Spleen (tissue), 11 donors: ENCODE measurements around the gene ATXN7L2. TPM values are rescaled to one million over a fixed set of nuclear protein-coding genes. Genes with fewer than 3 reads are reported as not detected.

Experiments
- DNase-seq: peaks from one replicate; pipeline ENCODE4 v3.0.0-alpha.2; 2020
- H3K27ac ChIP-seq, 8 donors: fragments of 200-600 bp; sonication (generic) in 7 of 8; 1 replicate in 4 of 8; 2 replicates in 4 of 8; pipeline versions ENCODE4 v1.5.0 to v1.8.0; 2016 to 2021; ENCODE audit warnings: inconsistent platforms in 4 of 8, mild to moderate bottlenecking in 4 of 8, moderate library complexity in 1 of 8
- H3K27me3 ChIP-seq, 7 donors: fragments of 200-600 bp; sonication (generic) in 6 of 7; replicated peaks in 1 of 7; 1 replicate in 4 of 7; 2 replicates in 3 of 7; pipeline versions ENCODE4 v1.5.0 to v1.8.0; 2016 to 2021; ENCODE audit warnings: inconsistent platforms in 3 of 7, mild to moderate bottlenecking in 1 of 7
- H3K36me3 ChIP-seq, 6 donors: fragments of 200-600 bp; sonication (generic) in 5 of 6; 1 replicate in 4 of 6; 2 replicates in 2 of 6; pipeline versions ENCODE4 v1.5.0 to v1.8.0; 2016 to 2021; ENCODE audit warnings: inconsistent platforms in 2 of 6
- H3K4me1 ChIP-seq, 6 donors: fragments of 200-600 bp; sonication (generic) in 5 of 6; 1 replicate in 3 of 6; 2 replicates in 3 of 6; pipeline versions ENCODE4 v1.5.0 to v1.8.0; 2016 to 2021; ENCODE audit warnings: inconsistent platforms in 3 of 6
- H3K4me3 ChIP-seq, 8 donors: fragments of 200-600 bp; sonication (generic) in 7 of 8; 1 replicate in 4 of 8; 2 replicates in 4 of 8; pipeline versions ENCODE4 v1.5.0 to v1.8.0; 2016 to 2021; ENCODE audit warnings: inconsistent platforms in 4 of 8, mild to moderate bottlenecking in 4 of 8, moderate library complexity in 2 of 8
- H3K9me3 ChIP-seq, 8 donors: fragments of 200-600 bp; sonication (generic) in 7 of 8; 1 replicate in 4 of 8; 2 replicates in 4 of 8; pipeline versions ENCODE4 v1.5.0 to v1.8.0; 2016 to 2021; ENCODE audit warnings: inconsistent platforms in 4 of 8
- CTCF ChIP-seq, 11 experiments: fragments of 200-600 bp in 7 of 11; fragments of 450-650 bp in 4 of 11; sonication (generic) in 4 of 11; IDR thresholded peaks in 8 of 11; conservative IDR thresholded peaks in 3 of 11; 1 replicate in 7 of 11; 2 replicates in 4 of 11; pipeline versions ENCODE4 v1.4.0 to v1.8.0; 2016 to 2021; ENCODE audit warnings: antibody characterized with exemption in 11 of 11, inconsistent platforms in 4 of 11, mild to moderate bottlenecking in 1 of 11
- POLR2A ChIP-seq, 3 donors: fragments of 450-650 bp; IDR thresholded peaks; one replicate each; pipeline ENCODE4 v1.5.1; 2017; ENCODE audit warnings: antibody characterized with exemption in 3 of 3, mild to moderate bottlenecking in 1 of 3
- POLR2AphosphoS5 ChIP-seq, 3 donors: sonication (generic); formaldehyde crosslinking; IDR thresholded peaks; one replicate each; pipeline ENCODE4 v1.5.1; 2017; ENCODE audit warnings: antibody characterized with exemption in 3 of 3
- WGBS, 5 donors: extraction: QIAGEN DNeasy Blood & Tissue Kit in 3 of 5; methylation state at CpG; one replicate each; pipeline versions ENCODE4 v1.1.5 to v1.1.7; 2013 to 2018; 5-methylcytosine and 5-hydroxymethylcytosine counted together
- intact Hi-C: fragments of 100-400 bp; cut with DNase I; formaldehyde crosslinking; loops from one replicate; pipeline ENCODE4 v1.15.0; 2023; ENCODE audit warnings: low total_unique reads
- polyA plus RNA-seq, 3 donors: library from polyadenylated mRNA; stranded (reverse); fragments of 200-250 nt; gene quantifications; one replicate each; pipeline ENCODE4 v1.2.1, GENCODE V29; 2013
- total RNA-seq, 7 donors: library from RNA; depleted of rRNA in 3 of 7; stranded (reverse); fragments of >200 nt in 3 of 7; fragmentation: NEBNext Ultra II Directional in 4 of 7; extraction: Animal tissue kit (Norgen Biotek cat#: 25700) in 4 of 7; gene quantifications; one replicate each; pipeline versions ENCODE4 v1.1.0 to v1.2.1, GENCODE V29; 2016 to 2021
- donor health status: healthy with polysubstance abuse.
- donor health status: DM: no; HTN: no; CAD: no; lungs with moderate emphysema.
- donor health status: DM: no; HTN: no; CAD: no.
- donor health status: Bipolar disorder and iron deficiency.
- donor health status: healthy.
- donor health status: DM: no; HTN: no; CAD: no.
- donor health status: DM: yes; HTN: yes; CAD: no.

ATXN7L2 gene
- total and polyA plus RNA-seq, 10 donors = 7.1 to 16.8 (median 8.8) TPM

- intact Hi-C loops = no loop called here
- Histone ChIP-seq H3K9me3 (no peaks in the 10 kb centered on the region), H3K27me3 (no peaks in the 10 kb centered on the region), H3K36me3 (peaks cover 0 to 74% (median 30%) of the 10 kb centered on the region in 6 donors), H3K27ac (peak overlapping the region in 5 of 8 donors; percentile 11 to 82 (median 55)), H3K4me1 (peaks cover 13 to 99% (median 78%) of the 10 kb centered on the region in 6 donors), H3K4me3 (no peak overlapping the region)
- DNase-seq = no peak
- WGBS, 5 donors = 59 to 80% (median 67%) methylated on average over 4 of the region's 4 CpGs
- TF ChIP-seq POLR2A (IDR thresholded peaks at IDR 0.05) (no peak), CTCF (IDR thresholded peaks at IDR 0.05 in 8 of 11, conservative IDR thresholded peaks at IDR 0.05 in 3 of 11) (peak in 9 of 11 experiments; percentile 13 to 55 (median 45))
These were observed 16.2 kb downstream of the ATXN7L2 start for GRCh38 chr1:109499661-109500536.

- WGBS, 5 donors = 54 to 71% (median 59%) methylated on average over 5 of the region's 5 CpGs
- no peak for TF ChIP-seq POLR2AphosphoS5 (IDR thresholded peaks at IDR 0.05)
- no peak for TF ChIP-seq POLR2A (IDR thresholded peaks at IDR 0.05)
- TF ChIP-seq CTCF (IDR thresholded peaks at IDR 0.05 in 8 of 11, conservative IDR thresholded peaks at IDR 0.05 in 3 of 11) = no peak
- Histone ChIP-seq H3K36me3 (peaks cover 0 to 67% (median 27%) of the 10 kb centered on the region in 6 donors), H3K4me3 (no peak overlapping the region), H3K27ac (peak overlapping the region in 5 of 8 donors; percentile 36 to 82 (median 55)), H3K4me1 (peaks cover 3 to 88% (median 67%) of the 10 kb centered on the region in 6 donors), H3K9me3 (no peaks in the 10 kb centered on the region), H3K27me3 (no peaks in the 10 kb centered on the region)
- intact Hi-C loops = no loop called here
- no peak for DNase-seq
These were observed 17.3 kb downstream of the ATXN7L2 start for GRCh38 chr1:109500941-109501381.

GRCh38 chr1:109501644-109502363, 18.1 kb downstream of the ATXN7L2 start:
- H3K27ac ChIP-seq = peak overlapping the region in 6 of 8 donors; percentile 35 to 82 (median 55)
- intact Hi-C loops = no loop called here
- H3K27me3 ChIP-seq = no peaks in the 10 kb centered on the region
- no peak for DNase-seq
- no peaks in the 10 kb centered on the region for H3K9me3 ChIP-seq
- H3K36me3 ChIP-seq = peaks cover 0 to 59% (median 19%) of the 10 kb centered on the region in 6 donors
- WGBS, 5 donors = 60 to 71% (median 67%) methylated on average over 5 of the region's 5 CpGs
- TF ChIP-seq POLR2A (IDR thresholded peaks at IDR 0.05) = no peak
- peak overlapping the region in 1 of 8 donors; percentile 22 for H3K4me3 ChIP-seq
- peaks cover 3 to 80% (median 60%) of the 10 kb centered on the region in 6 donors for H3K4me1 ChIP-seq

GRCh38 chr1:109502364-109502851, 18.7 kb downstream of the ATXN7L2 start:
- Histone ChIP-seq H3K36me3 (peaks cover 0 to 53% (median 13%) of the 10 kb centered on the region in 6 donors), H3K27me3 (no peaks in the 10 kb centered on the region), H3K4me1 (peaks cover 3 to 74% (median 54%) of the 10 kb centered on the region in 6 donors), H3K27ac (peak overlapping the region; percentile 14 to 82 (median 50)), H3K4me3 (peak overlapping the region in 1 of 8 donors; percentile 22), H3K9me3 (no peaks in the 10 kb centered on the region)
- intact Hi-C loops = no loop called here
- TF ChIP-seq CTCF (IDR thresholded peaks at IDR 0.05 in 8 of 11, conservative IDR thresholded peaks at IDR 0.05 in 3 of 11) (no peak), POLR2AphosphoS5 (IDR thresholded peaks at IDR 0.05) (peak in 1 of 3 donors; percentile 3)
- DNase-seq = no peak
- 50 to 63% (median 54%) methylated on average over 3 of the region's 3 CpGs for WGBS, 5 donors
